GM19467 (cell line): ENCODE measurements around the gene ZMYND8.

Experiments used
- ATAC-seq: cut with Tn5 transposase; IDR thresholded peaks from one replicate; pipeline ENCODE4 v1.9.1; 2021; ENCODE audit warnings: mild to moderate bottlenecking, moderate library complexity; ENCODE audit not compliant: unreplicated experiment

Gene ZMYND8

DNA sequence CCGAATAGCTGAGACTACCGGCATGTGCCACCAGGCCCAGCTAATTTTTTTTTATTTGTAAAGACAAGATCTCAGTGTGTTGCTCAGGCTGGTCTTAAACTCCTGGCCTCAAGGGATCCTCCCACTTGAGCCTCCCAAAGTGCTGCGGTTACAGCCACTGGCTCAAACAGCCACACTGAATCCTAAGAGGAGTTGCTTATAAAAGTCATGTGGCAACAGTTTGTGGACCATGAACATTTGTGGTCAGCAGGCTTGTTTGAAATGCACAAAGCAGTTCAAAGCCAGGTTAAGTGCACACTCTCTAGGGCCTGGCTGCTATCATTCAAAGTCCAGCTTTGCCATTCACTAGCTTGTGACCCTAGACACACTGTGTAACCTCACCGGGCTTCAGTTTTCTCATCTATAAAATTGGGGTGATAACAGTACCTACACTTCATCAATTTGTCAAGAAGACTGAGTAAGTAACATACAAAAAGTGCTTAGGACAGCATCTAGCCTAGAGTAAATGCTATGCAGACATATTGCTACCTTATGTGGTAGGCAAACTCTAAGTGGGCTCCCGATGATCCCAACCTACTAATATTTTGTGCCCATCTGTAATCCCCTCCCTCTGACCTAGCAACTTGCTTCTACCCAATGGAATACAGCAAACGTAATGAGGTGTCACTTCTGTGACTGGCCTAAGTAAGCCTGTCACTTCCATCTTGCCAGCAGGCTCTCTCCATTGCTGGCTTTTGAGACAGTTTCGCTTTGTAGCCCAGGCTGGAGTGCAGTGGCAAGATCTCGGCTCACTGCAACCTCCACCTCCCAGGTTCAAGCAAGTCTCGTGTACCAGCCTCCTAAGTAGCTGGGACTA lies 122.9 kb downstream of the ZMYND8 start:
- no peak for ATAC-seq

DNA sequence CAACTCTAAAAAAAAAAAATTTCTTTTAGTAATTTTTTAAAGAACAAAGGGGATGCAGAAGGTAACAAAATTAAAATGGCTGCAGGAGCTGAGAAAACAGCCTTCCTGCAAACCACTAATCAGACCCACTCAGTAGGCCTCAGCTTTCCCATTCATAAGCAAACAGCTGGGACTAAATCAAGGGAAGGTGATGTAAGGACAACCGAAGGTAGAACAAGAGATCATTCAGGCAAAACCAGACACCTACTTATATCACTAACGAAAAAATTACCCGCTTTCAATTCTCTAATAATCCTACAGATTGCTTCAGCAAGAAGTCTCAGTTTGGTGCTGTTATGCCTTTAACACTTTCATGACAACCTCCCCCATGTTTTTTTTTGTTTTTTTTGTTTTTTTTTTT lies 124.0 kb downstream of the ZMYND8 start:
- no peak for ATAC-seq

DNA sequence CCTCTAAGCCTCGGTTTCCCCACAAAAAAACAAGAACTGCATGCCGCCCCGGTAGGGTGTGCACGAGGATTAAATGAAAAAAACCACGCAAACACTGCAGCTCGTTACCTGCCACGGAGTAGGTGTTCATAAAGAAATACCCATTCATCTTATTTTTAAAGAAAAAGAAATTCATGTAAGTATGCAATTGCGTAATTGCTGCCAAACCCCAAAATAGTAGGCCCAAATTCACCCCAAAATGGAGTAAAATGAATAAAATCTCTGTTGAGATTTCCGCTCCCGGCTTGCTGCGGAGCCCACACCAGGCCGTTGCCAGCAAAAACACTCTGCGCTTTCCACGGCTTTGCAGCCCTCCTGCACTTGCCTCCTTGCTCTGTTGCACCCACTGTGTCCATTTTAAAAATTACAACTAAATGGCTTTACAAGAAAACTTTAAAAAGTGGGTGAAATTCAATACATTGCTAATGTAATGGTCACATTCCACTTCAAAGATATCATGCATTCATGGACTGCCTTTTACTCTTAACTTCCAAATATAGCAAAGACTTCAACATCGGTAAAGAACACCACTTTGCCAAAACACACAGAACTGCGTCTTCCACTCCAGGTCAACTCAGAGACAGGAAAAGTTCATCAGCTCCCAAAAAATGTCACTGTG lies 125.0 kb downstream of the ZMYND8 start:
- no peak for ATAC-seq

DNA sequence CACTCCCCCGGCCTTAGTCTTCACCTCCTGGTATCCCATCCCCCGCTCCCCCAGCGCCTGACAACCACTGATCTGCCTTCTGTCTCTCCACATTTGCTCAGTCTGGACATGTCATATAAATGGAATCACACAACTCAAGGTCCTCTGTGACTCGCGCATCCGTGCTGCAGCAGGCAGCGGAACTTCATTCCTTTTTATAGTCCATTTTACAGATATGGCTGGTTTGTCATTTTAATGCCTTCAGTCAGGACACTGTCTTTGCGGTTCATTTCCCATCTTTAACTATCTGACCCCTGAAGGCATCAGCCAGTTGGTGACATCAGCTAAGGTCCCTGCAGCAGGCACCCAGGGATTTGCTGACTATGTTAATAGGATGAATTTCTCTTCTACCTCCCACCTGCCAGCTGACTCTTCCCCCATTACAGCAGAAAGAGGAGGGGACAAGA lies 125.7 kb downstream of the ZMYND8 start:
- ATAC-seq: no peak

DNA sequence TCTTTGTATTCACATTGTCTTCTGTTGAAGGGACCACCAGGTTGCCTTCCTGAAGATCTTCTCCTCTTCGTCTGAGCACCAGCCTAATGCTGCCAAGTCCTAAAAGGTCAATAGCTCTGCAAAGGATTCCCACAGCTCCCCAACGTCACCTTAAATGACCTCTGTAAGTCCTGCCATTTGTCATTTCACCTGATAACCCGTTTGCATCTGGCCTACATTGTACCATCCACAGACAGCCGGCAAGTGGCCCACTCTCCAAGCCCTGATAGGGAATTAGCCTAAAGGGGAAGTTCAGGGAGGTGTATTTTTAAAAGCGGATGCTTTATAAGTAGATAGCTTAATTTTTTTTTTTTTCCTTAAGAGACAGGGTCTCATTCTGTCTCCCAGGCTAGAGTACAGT lies 127.8 kb downstream of the ZMYND8 start:
- no peak for ATAC-seq

DNA sequence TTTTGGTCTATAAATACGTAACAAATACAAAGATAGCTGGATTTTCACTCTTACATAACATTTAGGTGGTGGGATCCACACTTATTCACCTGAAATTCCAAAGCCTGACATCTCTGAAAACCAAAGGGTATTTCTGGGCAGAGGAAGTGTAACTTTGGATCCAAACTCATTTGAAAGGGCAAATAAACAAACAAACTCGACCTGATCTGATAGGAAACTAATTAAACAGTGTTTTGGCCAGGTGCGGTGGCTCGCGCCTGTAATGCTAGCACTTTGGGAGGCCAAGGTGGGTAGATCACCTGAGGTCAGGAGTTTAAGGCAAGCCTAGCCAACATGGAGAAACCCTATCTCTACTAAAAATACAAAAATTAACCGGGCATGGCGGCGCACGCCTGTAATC lies 128.9 kb downstream of the ZMYND8 start:
- ATAC-seq: no peak

DNA sequence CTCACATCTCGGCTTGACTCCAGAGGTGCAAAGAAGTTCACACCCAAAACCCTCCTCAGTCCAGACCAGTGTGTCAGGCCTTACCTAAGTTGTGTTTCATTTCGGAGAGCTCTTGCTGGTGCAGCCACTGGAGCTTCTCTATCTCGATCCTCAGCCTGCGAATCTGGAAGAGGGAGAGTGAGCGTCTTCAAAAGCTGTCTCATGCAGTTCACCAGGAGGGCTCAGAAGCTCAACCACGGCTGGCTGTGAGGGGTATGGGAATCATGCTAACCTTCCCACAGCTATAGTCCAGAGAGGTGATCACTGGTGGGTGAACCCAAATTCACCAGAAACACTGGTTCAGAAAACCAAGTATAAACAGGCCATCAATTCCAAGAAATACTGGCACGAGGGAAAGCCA lies 129.4 kb downstream of the ZMYND8 start:
- no peak for ATAC-seq

DNA sequence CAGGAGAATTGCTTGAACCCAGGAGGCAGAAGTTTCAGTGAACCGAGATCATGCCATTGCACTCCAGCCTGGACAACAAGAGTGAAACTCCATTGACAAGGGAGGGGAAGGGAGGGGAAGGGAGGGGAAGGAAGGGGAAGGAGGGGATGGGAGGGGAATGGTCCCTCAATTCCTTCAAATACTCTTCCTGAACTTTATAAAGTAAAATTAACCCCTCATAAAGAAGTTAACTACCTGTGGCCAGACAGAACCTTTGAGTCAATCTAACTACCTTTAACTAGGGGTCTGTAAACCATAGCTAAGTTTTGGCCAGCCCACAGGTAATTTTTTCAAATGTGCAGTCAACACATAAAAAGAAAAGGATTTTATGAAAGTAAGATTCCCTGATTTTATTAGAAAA lies 131.0 kb downstream of the ZMYND8 start:
- ATAC-seq: no peak

DNA sequence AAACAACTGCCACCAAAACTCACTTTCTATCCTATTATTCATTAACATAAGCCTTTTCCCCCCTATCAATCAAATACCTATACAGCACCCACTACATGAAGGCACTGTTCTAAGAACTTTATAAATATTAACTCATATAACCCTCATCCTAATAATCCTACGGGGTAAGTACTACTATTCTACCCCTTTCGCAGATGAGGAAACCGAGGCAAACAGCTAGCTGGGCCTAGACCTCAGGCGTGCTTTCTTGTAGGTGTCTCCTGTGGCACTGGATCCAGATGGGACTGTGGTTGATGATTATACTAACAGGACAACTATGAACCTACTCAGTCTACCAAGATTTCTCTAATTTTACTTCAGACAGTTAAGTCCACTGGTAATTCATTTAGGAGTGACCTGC lies 131.6 kb downstream of the ZMYND8 start:
- ATAC-seq: no peak

DNA sequence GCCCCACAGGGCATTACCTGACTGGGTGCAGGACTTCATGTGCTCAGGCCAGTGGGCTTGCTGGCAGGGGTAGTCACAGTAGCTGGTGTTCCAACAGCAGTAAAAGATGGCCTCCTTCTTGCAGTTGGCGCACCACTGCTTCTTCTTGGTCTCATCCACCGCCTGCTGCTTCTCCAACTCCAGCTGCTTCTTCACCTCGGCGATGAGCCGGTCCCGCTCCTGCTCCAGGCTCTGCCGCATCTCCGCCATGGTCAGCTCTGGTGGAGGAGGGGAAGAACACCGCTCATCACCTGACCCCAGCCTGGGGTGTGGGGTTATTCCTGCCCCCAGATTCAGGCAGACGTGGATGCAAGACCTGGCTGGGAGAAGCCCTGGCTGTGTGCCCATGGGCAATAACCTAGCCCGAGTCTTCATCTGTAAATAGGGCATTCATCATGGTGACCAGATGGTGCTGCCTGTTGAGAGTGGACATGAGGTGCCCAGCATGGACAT lies 132.2 kb downstream of the ZMYND8 start:
- ATAC-seq: no peak

DNA sequence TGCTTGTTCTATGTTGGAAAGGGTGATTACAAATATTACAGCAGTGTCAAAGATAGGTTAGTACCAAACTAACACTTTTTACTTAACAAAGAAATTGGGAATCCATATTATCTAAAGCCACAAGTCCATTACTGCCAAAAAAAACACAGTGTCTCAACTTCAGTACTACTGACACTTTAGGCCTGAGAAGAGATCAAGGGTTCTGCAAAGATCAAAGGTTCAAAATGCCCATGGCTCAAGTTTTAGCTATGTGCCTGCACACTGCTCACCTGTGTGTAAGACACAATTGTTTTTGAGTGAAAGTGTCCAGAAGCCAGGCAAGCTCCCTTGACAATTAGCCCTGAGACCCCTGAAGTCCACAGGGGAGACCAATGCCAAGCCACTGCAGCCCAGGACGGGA lies 132.6 kb downstream of the ZMYND8 start:
- ATAC-seq: no peak

DNA sequence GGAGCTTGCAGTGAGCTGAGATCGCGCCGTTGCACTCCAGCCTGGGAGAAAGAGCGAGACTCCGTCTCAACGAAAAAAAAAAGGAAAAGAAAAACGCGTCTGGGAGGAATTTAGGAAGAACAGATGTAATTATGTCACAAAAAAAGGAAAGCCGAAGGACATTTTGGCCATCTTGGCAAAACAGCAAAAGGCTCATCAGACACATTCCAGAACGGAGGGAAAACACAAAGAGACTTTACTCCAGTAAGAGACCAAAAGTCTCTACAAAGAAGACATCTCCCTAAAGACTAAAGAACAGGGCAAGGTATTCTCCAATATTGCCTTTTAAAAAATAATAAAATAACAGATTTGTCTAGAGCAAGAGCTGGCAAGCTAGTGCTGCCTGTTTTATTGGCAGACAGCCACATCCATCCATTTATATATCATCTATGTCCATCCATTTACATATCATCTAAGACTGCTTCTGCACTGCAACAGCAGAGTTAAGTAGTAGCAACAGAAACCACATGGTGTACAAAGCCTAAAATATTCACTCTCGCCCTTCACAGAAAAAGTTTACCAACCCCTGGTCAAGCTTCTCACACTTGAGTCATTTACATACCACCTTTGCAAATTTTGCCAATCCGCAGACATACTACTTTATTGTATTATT lies 133.9 kb downstream of the ZMYND8 start:
- no peak for ATAC-seq

DNA sequence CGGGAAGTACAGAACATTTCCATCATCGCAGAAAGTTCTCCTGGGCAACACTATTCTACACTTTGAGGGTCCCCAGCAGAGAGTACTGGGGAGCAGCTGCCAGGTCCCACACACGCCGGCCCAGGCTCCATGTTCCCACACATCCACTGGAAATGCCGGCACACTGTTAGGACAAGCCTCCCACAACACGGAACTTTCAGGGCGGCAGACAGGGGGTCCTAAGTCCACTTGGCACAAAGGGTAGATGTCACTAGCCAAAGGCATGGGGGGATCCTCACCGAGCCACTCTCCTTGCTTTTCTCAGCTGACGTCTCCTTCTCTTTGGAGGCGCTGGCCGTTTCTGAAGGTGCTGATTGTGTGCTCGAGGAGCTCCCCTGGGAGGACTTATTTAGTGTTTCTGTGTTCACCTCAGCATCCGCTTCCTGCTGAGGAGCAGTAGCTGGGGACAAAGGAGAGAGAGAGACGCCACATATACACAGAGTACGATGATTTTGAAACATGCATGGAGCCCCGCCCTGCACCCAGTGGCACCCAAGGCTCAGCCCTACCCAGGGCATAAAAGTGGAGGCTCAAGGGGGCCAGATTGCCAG lies 135.4 kb downstream of the ZMYND8 start:
- no peak for ATAC-seq

DNA sequence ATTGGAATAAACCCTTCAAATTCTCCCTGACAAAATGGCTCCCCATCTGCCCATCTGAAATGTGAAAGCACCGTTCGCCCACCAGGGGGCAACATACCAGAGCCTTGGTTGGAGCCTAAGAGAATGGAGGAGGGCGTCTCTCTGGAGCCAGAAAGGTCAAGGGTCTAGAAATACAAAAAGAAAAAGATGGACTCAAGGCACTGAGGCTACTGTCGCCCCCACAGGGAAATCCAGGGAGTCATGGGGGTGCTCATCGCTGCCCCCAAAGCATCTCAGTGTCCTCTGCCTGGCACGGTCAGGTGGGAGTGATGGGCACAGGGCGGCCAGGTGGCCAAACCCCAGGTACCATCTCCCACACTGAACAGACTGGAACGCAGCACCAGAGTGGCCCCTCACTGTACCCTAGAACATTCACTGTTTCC lies 136.3 kb downstream of the ZMYND8 start:
- no peak for ATAC-seq

DNA sequence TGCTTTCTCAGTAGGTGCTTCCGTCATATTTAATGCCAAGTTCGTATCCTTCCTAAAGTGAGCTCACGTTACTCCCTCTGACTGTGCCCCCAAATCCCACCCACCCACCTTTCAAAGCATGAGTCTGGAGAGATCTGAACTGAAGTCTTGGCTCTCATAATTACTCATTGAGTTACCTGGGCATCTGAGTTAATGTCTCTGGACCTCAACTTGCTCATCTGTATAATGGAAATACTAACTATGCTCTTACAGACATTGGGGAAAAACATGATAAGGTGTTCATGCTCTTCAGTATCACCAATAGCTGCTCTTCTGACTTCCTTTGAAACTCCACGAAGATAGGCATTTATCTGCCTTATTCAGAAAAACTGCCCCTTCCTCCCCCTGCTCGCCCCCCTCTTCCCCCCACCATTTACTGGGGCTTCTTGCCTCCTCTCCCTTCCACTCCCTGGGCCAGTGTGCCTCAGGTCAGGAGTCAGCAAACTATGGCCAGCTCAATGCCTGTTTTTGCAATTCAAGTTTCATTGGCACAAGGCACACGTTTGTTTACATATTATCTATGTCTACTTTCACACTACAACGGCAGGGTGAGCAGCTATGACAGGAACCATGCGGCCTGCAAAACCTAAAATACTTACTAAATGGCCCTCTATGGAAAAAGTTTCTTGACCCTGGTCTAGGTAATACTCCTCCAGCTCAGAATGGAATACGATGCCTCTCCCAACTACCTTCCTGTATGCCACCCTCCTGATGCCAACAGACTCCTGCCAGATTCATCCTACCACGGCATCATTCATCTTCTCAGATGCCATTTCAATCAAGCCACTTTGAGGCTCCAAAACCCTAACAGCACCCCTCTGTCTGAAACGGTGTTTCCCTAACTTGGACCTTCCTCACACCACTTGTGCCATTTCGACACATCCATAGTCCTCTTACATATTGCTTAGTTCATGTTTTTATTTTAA lies 138.7 kb downstream of the ZMYND8 start:
- no peak for ATAC-seq

DNA sequence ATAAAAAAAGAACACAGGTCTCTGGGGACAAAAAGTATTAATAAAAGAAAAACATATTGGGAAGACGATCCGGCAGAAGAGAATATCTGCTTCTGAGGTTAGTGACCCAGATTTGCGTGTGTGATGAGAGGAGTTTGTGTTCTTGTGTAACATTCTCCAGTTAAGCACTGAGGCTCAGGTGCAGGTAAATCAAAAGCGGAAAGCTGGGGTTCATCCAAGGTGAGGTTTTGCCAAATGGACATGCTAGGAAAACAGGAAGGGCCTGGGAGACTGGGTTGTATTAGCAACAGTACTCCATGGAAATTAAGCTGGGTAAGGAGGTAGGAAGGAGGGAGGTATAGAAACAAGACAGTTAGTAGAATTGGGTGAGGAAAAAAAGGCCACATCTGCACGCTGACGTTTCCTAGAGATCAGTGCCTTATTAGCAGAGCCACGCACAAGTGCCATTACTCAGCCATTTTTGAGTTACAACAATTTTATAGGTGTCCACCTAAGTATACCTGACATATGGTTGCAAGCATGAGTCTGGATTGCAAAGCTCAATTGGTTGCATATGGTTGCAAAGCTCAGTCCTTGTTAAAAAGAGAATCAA lies 139.6 kb downstream of the ZMYND8 start:
- no peak for ATAC-seq

DNA sequence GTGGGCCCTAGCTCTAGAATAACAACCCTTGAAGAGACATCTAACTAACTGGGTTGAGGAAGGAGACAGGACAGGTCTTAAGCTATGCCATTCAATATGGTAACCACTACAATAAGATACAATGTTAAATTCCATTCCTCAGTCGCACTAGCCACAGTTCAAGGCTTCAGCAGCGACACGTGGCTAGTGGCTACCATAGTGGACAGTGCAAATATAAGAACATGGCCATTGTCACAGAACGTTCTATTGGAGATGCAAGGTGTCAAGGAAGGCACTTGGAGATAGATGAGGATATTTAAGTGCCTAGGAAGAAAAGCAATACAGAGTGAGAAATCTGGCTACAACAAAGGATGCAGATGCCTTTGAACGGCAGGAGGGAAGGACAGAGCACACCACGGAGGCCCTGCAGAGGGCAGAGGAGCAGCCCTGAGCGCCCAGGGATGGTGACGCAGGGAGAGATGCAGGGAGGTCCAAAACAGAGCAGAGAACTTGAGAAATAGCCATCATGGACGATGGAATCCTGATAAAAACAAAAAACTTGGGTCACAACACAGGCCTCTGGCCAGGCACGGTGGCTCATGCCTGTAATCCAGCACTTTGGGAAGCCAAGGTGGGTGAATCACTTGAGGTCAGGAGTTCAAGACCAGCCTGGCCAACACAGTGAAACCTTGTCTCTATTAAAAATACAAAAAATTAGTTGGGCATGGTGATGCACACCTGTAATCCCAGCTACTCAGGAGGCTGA lies 140.7 kb downstream of the ZMYND8 start:
- ATAC-seq: no peak

DNA sequence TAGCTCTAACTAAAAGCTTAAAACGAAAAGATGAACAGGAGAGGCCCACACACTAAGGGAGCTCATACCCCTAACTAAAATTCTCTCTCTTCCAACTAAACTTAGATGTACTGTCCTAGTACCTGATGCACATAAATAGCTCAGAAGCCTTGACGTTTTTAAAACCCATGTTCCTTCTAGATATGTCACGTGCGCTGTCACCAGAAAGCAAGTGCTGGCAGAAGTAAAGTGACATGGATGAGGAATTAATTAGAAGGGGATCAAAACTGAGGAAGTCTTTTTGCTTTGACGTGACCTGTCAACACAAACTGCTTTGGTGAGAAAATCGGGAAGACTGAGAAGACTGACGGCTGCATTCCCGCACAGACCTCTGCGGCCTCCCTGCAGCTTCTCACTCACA lies 142.5 kb downstream of the ZMYND8 start:
- no peak for ATAC-seq

DNA sequence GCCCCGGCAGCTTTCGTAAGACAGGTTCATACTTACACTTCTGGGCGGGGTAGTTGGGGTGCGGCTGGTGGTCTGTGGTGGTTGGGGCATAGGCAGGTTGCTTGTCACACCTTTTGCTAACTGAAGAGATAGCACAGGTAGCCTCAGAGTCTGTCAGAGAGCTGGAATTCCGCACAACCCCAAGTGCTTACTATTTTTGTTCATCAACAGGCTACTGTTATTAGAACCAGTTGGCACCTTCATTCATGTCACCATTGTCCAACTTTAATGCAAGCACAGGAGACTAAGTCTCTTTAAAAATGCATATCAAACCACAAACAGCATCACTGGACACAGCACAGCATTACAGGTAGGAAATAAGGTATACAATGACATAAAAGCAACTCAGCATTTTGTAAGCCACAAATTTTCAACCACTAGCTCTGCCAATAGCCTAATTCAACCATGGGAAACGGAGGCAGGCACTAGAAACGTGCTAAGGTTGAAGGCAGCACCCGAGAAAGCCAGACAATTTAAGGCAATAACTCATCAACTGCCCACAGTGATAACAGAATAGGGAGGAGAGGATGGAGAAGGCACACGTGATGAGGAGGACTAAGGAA lies 143.8 kb downstream of the ZMYND8 start:
- ATAC-seq: no peak
